Astrocyte (in vitro differentiated cells and primary cell): ENCODE results near the gene ASF1B. TPM values are rescaled to one million over a fixed set of nuclear protein-coding genes. Genes with fewer than 3 reads are reported as not detected.

Experiments
- DNase-seq: peaks from one replicate; pipeline ENCODE4 v3.0.0-alpha.2; 2010; ENCODE audit warnings: low read depth
- FAIRE-seq: peaks from 2 replicates; lab custom pipeline; 2011; peaks lifted over from hg19 to GRCh38; lab: Jason Lieb, UNC
- H2AFZ ChIP-seq: 2 replicates; pipeline ENCODE4 v1.6.0; 2012; ENCODE audit warnings: low read depth, low read length, inconsistent platforms
- H3K27ac ChIP-seq: 2 replicates; pipeline ENCODE4 v1.5.1; 2011; ENCODE audit warnings: low read depth, low read length, inconsistent platforms
- H3K27me3 ChIP-seq: 2 replicates; pipeline ENCODE4 v1.6.0; 2011; ENCODE audit warnings: low read length, inconsistent platforms; ENCODE audit not compliant: insufficient read depth
- H3K36me3 ChIP-seq: 2 replicates; pipeline ENCODE4 v1.5.1; 2011; ENCODE audit warnings: low read length, inconsistent platforms; ENCODE audit not compliant: insufficient read depth
- H3K4me1 ChIP-seq: 2 replicates; pipeline ENCODE4 v1.5.1; 2011; ENCODE audit warnings: low read length, inconsistent platforms; ENCODE audit not compliant: insufficient read depth
- H3K4me2 ChIP-seq: 2 replicates; pipeline ENCODE4 v1.6.0; 2012; ENCODE audit warnings: low read length, inconsistent platforms
- H3K4me3 ChIP-seq: 2 replicates; pipeline ENCODE4 v1.5.1; 2011; ENCODE audit warnings: low read depth, mild to moderate bottlenecking, low read length, inconsistent platforms; ENCODE audit not compliant: insufficient read depth
- H3K79me2 ChIP-seq: 2 replicates; pipeline ENCODE4 v1.6.0; 2012; ENCODE audit warnings: mild to moderate bottlenecking, low read length, inconsistent platforms; ENCODE audit not compliant: insufficient read depth
- H3K9ac ChIP-seq: 2 replicates; pipeline ENCODE4 v1.6.0; 2012; ENCODE audit warnings: mild to moderate bottlenecking, low read length, inconsistent platforms
- H3K9me3 ChIP-seq: 2 replicates; pipeline ENCODE4 v1.5.1; 2012; ENCODE audit warnings: low read depth, mild to moderate bottlenecking, low read length, inconsistent platforms; ENCODE audit not compliant: insufficient read depth
- H4K20me1 ChIP-seq: 2 replicates; pipeline ENCODE4 v1.6.0; 2012; ENCODE audit warnings: low read length, inconsistent platforms; ENCODE audit not compliant: insufficient read depth
- H3K27ac Mint-ChIP-seq: one replicate; pipeline ENCODE4 v1.8.0; 2021; ENCODE audit warnings: mild to moderate bottlenecking, mixed read lengths; ENCODE audit not compliant: unreplicated experiment
- H3K27me3 Mint-ChIP-seq: one replicate; pipeline ENCODE4 v1.8.0; 2021; ENCODE audit warnings: low read depth, mixed read lengths; ENCODE audit not compliant: unreplicated experiment
- H3K36me3 Mint-ChIP-seq: one replicate; pipeline ENCODE4 v1.8.0; 2021; ENCODE audit warnings: low read depth, mixed read lengths; ENCODE audit not compliant: unreplicated experiment
- H3K4me1 Mint-ChIP-seq: one replicate; pipeline ENCODE4 v1.8.0; 2021; ENCODE audit warnings: low read depth, mixed read lengths; ENCODE audit not compliant: unreplicated experiment
- H3K4me3 Mint-ChIP-seq: one replicate; pipeline ENCODE4 v1.8.0; 2021; ENCODE audit warnings: mild to moderate bottlenecking, moderate library complexity, mixed read lengths; ENCODE audit not compliant: unreplicated experiment
- H3K9me3 Mint-ChIP-seq: one replicate; pipeline ENCODE4 v1.8.0; 2021; ENCODE audit warnings: mild to moderate bottlenecking, mixed read lengths; ENCODE audit not compliant: unreplicated experiment
- EZH2 ChIP-seq: IDR thresholded peaks from 2 replicates; pipeline ENCODE4 v1.6.1; 2012; ENCODE audit warnings: mild to moderate bottlenecking, low read length, inconsistent platforms; ENCODE audit not compliant: insufficient read depth
- total RNA-seq: library from RNA; stranded (reverse); gene quantifications from 2 replicates; pipeline ENCODE4 v1.2.1, GENCODE V29; 2021
- TF ChIP-seq, protein P1 (sequence below): IDR thresholded peaks from 2 replicates; pipeline ENCODE4 v1.5.1; 2011; ENCODE audit warnings: low read depth, mild to moderate bottlenecking, inconsistent platforms, low read length, moderate library complexity; ENCODE audit not compliant: insufficient read depth

Gene ASF1B
- total RNA-seq, 1 donor from 2014 or later = 1.9 TPM

DNA sequence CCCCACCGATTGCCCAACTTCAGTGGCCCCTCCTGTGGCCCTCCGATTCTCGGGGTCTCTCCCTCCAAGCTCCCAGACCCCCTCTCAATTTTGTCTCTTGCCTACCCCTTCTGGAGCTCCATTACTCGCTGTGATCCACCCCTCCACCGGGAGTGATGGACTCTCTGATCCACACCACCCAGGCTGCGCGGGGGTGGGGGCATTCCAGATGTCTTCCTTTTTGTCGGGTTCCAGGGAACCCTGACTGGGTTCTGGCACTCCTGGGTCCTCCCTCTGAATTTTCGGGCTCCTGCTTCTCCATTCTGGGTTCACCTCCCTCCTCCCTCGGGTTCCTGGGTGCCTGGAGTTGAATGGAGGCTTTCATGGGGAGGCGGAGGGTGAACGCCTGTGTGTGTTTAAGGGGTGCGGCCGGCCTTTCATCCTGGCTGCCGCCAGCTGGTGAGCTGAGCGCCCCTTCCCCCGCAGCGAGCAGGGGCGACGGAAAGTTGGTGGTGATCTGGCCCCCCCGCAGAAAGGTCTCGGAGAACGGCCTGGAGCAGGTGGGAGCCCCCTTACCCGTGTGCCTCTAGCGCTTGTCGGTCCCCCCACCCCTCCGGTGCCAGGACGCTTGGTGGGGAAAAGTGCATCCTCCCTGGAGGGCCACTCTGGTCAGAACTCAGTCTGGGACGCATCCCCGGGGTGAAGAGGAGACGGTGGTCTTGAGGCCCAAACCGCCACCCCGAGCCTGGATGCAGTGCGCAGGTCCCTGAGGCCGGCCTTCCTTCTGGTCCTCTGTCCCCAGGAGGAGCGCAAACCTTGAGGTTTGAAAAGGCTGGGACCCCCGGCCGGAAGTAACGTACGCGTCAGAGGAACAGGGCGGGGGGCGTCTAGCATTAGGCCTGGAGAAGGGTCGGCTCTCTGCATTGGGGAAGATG, 62.2 kb downstream of the ASF1B start:
- Histone ChIP-seq H3K36me3 (no peaks in the 10 kb centered on the region), H2AFZ (peak overlapping the region; percentile 82), H3K27me3 (no peaks in the 10 kb centered on the region), H3K27ac (no peak overlapping the region), H3K9ac (peak overlapping the region; percentile 65), H3K4me1 (peaks cover 19% of the 10 kb centered on the region), H3K9me3 (no peaks in the 10 kb centered on the region), H4K20me1 (no peaks in the 10 kb centered on the region), H3K79me2 (no peaks in the 10 kb centered on the region), H3K4me2 (peak overlapping the region; percentile 94), H3K4me3 (peak overlapping the region; percentile 59)
- Mint-ChIP-seq H3K36me3 (peaks cover 4% of the 10 kb centered on the region), H3K9me3 (peaks cover 1% of the 10 kb centered on the region), H3K27me3 (peaks cover 8% of the 10 kb centered on the region), H3K27ac (no peak overlapping the region), H3K4me1 (peaks cover 8% of the 10 kb centered on the region), H3K4me3 (peak overlapping the region; percentile 90)
- FAIRE-seq (no peak), DNase-seq (no peak)
- TF ChIP-seq, protein P1, sequence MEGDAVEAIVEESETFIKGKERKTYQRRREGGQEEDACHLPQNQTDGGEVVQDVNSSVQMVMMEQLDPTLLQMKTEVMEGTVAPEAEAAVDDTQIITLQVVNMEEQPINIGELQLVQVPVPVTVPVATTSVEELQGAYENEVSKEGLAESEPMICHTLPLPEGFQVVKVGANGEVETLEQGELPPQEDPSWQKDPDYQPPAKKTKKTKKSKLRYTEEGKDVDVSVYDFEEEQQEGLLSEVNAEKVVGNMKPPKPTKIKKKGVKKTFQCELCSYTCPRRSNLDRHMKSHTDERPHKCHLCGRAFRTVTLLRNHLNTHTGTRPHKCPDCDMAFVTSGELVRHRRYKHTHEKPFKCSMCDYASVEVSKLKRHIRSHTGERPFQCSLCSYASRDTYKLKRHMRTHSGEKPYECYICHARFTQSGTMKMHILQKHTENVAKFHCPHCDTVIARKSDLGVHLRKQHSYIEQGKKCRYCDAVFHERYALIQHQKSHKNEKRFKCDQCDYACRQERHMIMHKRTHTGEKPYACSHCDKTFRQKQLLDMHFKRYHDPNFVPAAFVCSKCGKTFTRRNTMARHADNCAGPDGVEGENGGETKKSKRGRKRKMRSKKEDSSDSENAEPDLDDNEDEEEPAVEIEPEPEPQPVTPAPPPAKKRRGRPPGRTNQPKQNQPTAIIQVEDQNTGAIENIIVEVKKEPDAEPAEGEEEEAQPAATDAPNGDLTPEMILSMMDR = no peak
- no peak for TF ChIP-seq EZH2

DNA sequence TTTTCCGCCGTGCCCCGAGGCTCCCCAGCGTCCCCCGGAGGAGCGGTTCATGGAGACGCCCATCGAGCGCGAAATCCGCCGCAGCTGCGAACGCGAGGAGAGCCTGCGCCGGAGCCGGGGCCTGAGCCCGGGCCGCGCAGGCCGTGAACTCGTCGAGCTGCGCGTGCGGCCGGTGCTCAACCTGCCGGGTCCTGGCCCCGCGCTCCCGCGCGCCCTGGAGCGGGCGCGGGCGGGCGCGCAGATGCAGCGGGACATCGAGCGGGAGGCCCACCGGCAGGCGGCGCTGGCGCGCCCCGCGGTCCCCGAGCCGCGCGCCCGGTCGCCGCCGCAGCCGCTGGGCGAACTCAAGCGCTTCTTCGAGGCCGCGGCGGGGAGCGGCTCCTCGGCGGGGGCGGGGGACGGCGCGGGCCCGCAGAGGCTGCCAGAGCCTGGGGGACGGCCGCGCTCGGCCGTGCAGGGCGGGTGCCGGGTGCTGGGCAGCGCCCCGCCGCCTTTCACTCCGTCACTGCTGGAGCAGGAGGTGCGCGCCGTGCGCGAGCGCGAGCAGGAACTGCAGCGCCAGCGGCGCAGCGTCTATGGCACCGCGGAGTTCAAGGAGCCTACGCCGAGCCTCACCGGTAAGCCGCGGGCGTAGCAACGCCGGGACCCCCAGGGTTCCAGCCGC, 63.0 kb downstream of the ASF1B start:
- H3K79me2 ChIP-seq = no peaks in the 10 kb centered on the region
- DNase-seq = peak; percentile 77
- H4K20me1 ChIP-seq = no peaks in the 10 kb centered on the region
- Mint-ChIP-seq H3K4me3 (peak overlapping the region; percentile 90), H3K9me3 (peaks cover 1% of the 10 kb centered on the region), H3K27me3 (peaks cover 8% of the 10 kb centered on the region), H3K36me3 (peaks cover 4% of the 10 kb centered on the region), H3K4me1 (peaks cover 8% of the 10 kb centered on the region), H3K27ac (no peak overlapping the region)
- peak overlapping the region; percentile 65 for H3K9ac ChIP-seq
- H2AFZ ChIP-seq = peak overlapping the region; percentile 82
- peak overlapping the region; percentile 94 for H3K4me2 ChIP-seq
- H3K27ac ChIP-seq = no peak overlapping the region
- H3K36me3 ChIP-seq = no peaks in the 10 kb centered on the region
- H3K9me3 ChIP-seq = no peaks in the 10 kb centered on the region
- peak overlapping the region; percentile 59 for H3K4me3 ChIP-seq
- TF ChIP-seq, protein P1 = peak; percentile 23
- TF ChIP-seq EZH2 = no peak
- no peak for FAIRE-seq
- H3K27me3 ChIP-seq = no peaks in the 10 kb centered on the region
- peaks cover 19% of the 10 kb centered on the region for H3K4me1 ChIP-seq
